Ascending aorta (tissue), 2 donors: ENCODE results near the gene ERC1. TPM values are rescaled to one million over a fixed set of nuclear protein-coding genes. Genes with fewer than 3 reads are reported as not detected.

Source experiments
- DNase-seq, 2 donors: peaks; one replicate each; pipeline ENCODE4 v3.0.0-alpha.2; 2019; ENCODE audit warnings: low spot score in 2 of 2
- H3K27ac ChIP-seq, 2 donors: fragments of 200-600 bp; sonication (generic); one replicate each; pipeline ENCODE4 v1.5.1; 2016 to 2017; ENCODE audit warnings: mild to moderate bottlenecking in 1 of 2
- H3K27me3 ChIP-seq: fragments of 200-600 bp; sonication (generic); one replicate; pipeline ENCODE4 v1.5.1; 2017
- H3K36me3 ChIP-seq, 2 donors: fragments of 200-600 bp; sonication (generic); one replicate each; pipeline ENCODE4 v1.5.1; 2016
- H3K4me1 ChIP-seq, 2 donors: fragments of 200-600 bp; sonication (generic); one replicate each; pipeline ENCODE4 v1.5.1; 2016 to 2017; ENCODE audit warnings: mild to moderate bottlenecking in 1 of 2
- H3K4me3 ChIP-seq, 2 donors: fragments of 200-600 bp; sonication (generic); one replicate each; pipeline ENCODE4 v1.5.1; 2016 to 2017; ENCODE audit warnings: mild to moderate bottlenecking in 1 of 2
- H3K9me3 ChIP-seq, 2 donors: fragments of 200-600 bp; sonication (generic); one replicate each; pipeline ENCODE4 v1.5.1; 2016
- intact Hi-C: fragments of 100-400 bp; cut with DNase I; formaldehyde crosslinking; loops from one replicate; pipeline ENCODE4 v1.15.1; 2023
- total RNA-seq: library from RNA; depleted of rRNA; stranded (reverse); fragments of >200 nt; gene quantifications from one replicate; pipeline ENCODE4 v1.1.0, GENCODE V29; 2016
- TF ChIP-seq, protein P1 (sequence below), 3 experiments: fragments of 200-600 bp in 2 of 3; fragments of 450-650 bp in 1 of 3; sonication (generic) in 2 of 3; IDR thresholded peaks; one replicate each; pipeline ENCODE4 v1.5.1; 2016 to 2019; ENCODE audit warnings: antibody characterized with exemption in 3 of 3, mild to moderate bottlenecking in 1 of 3, moderate library complexity in 1 of 3

ERC1 gene
- total RNA-seq, 1 donor from 2014 or later, result 41.4 TPM

DNA sequence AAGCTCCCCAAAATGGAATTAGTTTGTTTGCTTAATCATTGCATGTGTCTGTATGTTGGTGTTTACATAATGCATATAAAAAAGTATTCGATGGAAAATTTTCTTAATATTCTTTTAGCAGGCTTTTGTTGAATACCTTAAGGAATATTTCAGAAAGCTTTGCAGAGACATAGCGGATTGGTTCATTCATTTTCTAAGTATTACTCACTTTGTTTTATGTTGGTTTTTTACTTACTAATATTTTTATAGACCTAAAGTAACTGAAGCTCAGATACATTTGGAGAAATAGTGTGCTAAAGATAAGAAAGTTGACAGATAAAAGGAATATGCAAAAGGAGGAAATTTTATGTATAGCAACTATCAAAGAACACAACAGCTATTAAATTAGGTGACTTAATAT is 191.0 kb downstream of the ERC1 start:
- H3K9me3 ChIP-seq, result no peaks in the 10 kb centered on the region
- TF ChIP-seq, protein P1, sequence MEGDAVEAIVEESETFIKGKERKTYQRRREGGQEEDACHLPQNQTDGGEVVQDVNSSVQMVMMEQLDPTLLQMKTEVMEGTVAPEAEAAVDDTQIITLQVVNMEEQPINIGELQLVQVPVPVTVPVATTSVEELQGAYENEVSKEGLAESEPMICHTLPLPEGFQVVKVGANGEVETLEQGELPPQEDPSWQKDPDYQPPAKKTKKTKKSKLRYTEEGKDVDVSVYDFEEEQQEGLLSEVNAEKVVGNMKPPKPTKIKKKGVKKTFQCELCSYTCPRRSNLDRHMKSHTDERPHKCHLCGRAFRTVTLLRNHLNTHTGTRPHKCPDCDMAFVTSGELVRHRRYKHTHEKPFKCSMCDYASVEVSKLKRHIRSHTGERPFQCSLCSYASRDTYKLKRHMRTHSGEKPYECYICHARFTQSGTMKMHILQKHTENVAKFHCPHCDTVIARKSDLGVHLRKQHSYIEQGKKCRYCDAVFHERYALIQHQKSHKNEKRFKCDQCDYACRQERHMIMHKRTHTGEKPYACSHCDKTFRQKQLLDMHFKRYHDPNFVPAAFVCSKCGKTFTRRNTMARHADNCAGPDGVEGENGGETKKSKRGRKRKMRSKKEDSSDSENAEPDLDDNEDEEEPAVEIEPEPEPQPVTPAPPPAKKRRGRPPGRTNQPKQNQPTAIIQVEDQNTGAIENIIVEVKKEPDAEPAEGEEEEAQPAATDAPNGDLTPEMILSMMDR (IDR thresholded peaks at IDR 0.05), result no peak
- intact Hi-C loops, result no loop called here
- no peak overlapping the region for H3K27ac ChIP-seq
- H3K27me3 ChIP-seq, result no peaks in the 10 kb centered on the region
- no peak for DNase-seq
- peaks cover 0 to 27% of the 10 kb centered on the region in 2 donors for H3K36me3 ChIP-seq
- no peaks in the 10 kb centered on the region for H3K4me1 ChIP-seq
- no peak overlapping the region for H3K4me3 ChIP-seq

DNA sequence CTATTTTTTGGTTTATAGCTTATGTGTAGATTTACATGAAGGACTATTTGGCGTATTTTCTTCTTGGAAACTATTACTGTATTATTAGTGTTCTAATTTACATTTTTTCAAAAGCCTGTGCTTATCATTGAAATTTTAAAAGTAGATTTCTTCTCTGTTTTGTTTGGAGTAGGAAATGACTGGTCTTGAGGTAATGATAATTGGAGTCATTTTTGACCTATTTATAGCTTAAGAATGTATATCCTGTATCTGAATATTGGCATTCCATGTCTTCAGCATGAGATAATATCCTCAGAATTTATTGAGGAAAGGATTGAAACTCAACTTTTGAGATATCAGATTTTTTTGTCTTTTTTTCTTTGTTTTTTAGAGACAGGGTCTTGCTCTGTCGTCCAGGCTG is 193.4 kb downstream of the ERC1 start:
- H3K4me3 ChIP-seq, result no peak overlapping the region
- H3K36me3 ChIP-seq, result peaks cover 0 to 24% of the 10 kb centered on the region in 2 donors
- no peaks in the 10 kb centered on the region for H3K9me3 ChIP-seq
- no peak for DNase-seq
- no peaks in the 10 kb centered on the region for H3K4me1 ChIP-seq
- no peak overlapping the region for H3K27ac ChIP-seq
- TF ChIP-seq, protein P1 (IDR thresholded peaks at IDR 0.05), result no peak
- H3K27me3 ChIP-seq, result no peaks in the 10 kb centered on the region
- intact Hi-C loops, result no loop called here

GRCh38 chr12:1185460-1186182 is 194.6 kb downstream of the ERC1 start:
- no peak for DNase-seq
- Histone ChIP-seq H3K27me3 (no peaks in the 10 kb centered on the region), H3K36me3 (peaks cover 7 to 32% of the 10 kb centered on the region in 2 donors), H3K4me1 (no peaks in the 10 kb centered on the region), H3K9me3 (no peaks in the 10 kb centered on the region), H3K4me3 (no peak overlapping the region), H3K27ac (no peak overlapping the region)
- intact Hi-C loops, result no loop called here
- TF ChIP-seq, protein P1 (IDR thresholded peaks at IDR 0.05), result no peak

GRCh38 chr12:1186298-1186697 is 195.3 kb downstream of the ERC1 start:
- Histone ChIP-seq H3K4me3 (no peak overlapping the region), H3K9me3 (no peaks in the 10 kb centered on the region), H3K36me3 (peaks cover 7 to 39% of the 10 kb centered on the region in 2 donors), H3K4me1 (no peaks in the 10 kb centered on the region), H3K27me3 (no peaks in the 10 kb centered on the region), H3K27ac (no peak overlapping the region)
- TF ChIP-seq, protein P1 (IDR thresholded peaks at IDR 0.05), result no peak
- intact Hi-C loops, result no loop called here
- no peak for DNase-seq

DNA sequence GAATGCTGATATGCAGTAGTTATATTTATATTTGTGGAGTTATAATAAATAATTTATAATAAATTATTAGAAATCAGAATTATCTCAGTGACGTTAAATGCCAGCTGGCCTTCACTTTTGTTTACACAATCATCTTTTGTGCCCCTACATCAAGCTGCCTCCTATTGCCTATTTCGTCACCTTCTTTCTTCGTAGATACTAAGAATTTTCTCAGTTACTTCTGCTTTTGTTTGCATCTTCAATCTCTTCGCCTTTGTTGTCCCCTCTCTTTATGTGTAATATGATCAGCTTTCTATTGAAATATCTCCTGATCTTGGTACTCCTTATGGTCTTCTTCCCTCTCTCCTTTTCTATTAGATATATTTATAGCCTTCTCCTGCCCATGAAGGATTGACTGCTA is 197.0 kb downstream of the ERC1 start:
- TF ChIP-seq, protein P1 (IDR thresholded peaks at IDR 0.05), result no peak
- Histone ChIP-seq H3K4me3 (no peak overlapping the region), H3K36me3 (peaks cover 12 to 38% of the 10 kb centered on the region in 2 donors), H3K27ac (no peak overlapping the region), H3K27me3 (no peaks in the 10 kb centered on the region), H3K4me1 (no peaks in the 10 kb centered on the region), H3K9me3 (no peaks in the 10 kb centered on the region)
- intact Hi-C loops, result no loop called here
- DNase-seq, result no peak
